Renal pelvis (tissue), 4 donors: ENCODE measurements around the gene AGRN. TPM values are rescaled to one million over a fixed set of nuclear protein-coding genes. Genes with fewer than 3 reads are reported as not detected.
A peak's percentile ranks its signal among the peaks of the same experiment; 100 is the strongest.
"Not testable (repeated sequence)": the region's sequence is repeated elsewhere in the genome, so short reads cannot be mapped to it uniquely, and the experiment has no call there.

Experiments
- DNase-seq: peaks from one replicate; pipeline ENCODE4 v3.0.0-alpha.2; 2013
- polyA plus RNA-seq, 3 donors: library from polyadenylated mRNA; unstranded; fragments of 120-200 nt; gene quantifications; one replicate each; pipeline ENCODE4 v1.2.1, GENCODE V29; 2013; ENCODE audit not compliant: insufficient read length in 3 of 3

Gene AGRN
- polyA plus RNA-seq, 3 donors: 281 to 299 (median 289) TPM

- not testable (repeated sequence) for DNase-seq
These were observed 2.3 kb upstream of the AGRN start for GRCh38 chr1:1017397-1018320.

GRCh38 chr1:1018321-1018685, 1.6 kb upstream of the AGRN start:
- not testable (repeated sequence) for DNase-seq

- DNase-seq: peak; percentile 87
These were observed 559 bp upstream of the AGRN start for GRCh38 chr1:1019122-1019999.

- DNase-seq: no peak
These were observed 592 bp downstream of the AGRN start for GRCh38 chr1:1020415-1021009.

- no peak for DNase-seq
These were observed 1.3 kb downstream of the AGRN start for GRCh38 chr1:1021010-1021919.

- no peak for DNase-seq
These were observed 2.0 kb downstream of the AGRN start for GRCh38 chr1:1021920-1022259.

- DNase-seq: no peak
These were observed 2.5 kb downstream of the AGRN start for GRCh38 chr1:1022302-1023009.

- no peak for DNase-seq
These were observed 3.8 kb downstream of the AGRN start for GRCh38 chr1:1023700-1024099.

GRCh38 chr1:1024149-1024770, 4.3 kb downstream of the AGRN start:
- DNase-seq: no peak

- DNase-seq: peak; percentile 84
These were observed 5.1 kb downstream of the AGRN start for GRCh38 chr1:1024771-1025699.

- DNase-seq: no peak
These were observed 5.8 kb downstream of the AGRN start for GRCh38 chr1:1025730-1026129.

GRCh38 chr1:1026599-1027413, 6.9 kb downstream of the AGRN start:
- no peak for DNase-seq

- DNase-seq: no peak
These were observed 7.9 kb downstream of the AGRN start for GRCh38 chr1:1027791-1028190.

- DNase-seq: not testable (repeated sequence)
These were observed 11.1 kb downstream of the AGRN start for GRCh38 chr1:1030867-1031658.

- no peak for DNase-seq
These were observed 11.8 kb downstream of the AGRN start for GRCh38 chr1:1031659-1032235.

- no peak for DNase-seq
These were observed 12.5 kb downstream of the AGRN start for GRCh38 chr1:1032424-1032823.

- DNase-seq: peak; percentile 91
These were observed 13.2 kb downstream of the AGRN start for GRCh38 chr1:1033009-1033587.
